PC-9 (cell line): Measurements from ENCODE around the gene CCDC137.

Experiments
- CTCF ChIP-seq: fragments of 200-600 bp; sonication (generic); conservative IDR thresholded peaks from 2 replicates; pipeline ENCODE4 v1.6.1; 2017; ENCODE audit warnings: mixed run types, antibody characterized with exemption, mild to moderate bottlenecking, moderate library complexity
- EZH2 ChIP-seq: fragments of 200-600 bp; sonication (generic); IDR thresholded peaks from 2 replicates; pipeline ENCODE4 v1.8.0; 2017; ENCODE audit warnings: antibody characterized with exemption, low read depth

- no peak for TF ChIP-seq CTCF
- no peak for TF ChIP-seq EZH2
Observed at GRCh38 chr17:81680150-81680549, 13.6 kb downstream of the CCDC137 start.
